GM21390 (cell line): ENCODE data around the gene RPSA.
"Not testable (repeated sequence)": the region's sequence is repeated elsewhere in the genome, so short reads cannot be mapped to it uniquely, and the experiment has no call there.

Experiments used
- ATAC-seq: cut with Tn5 transposase; IDR thresholded peaks from one replicate; pipeline ENCODE4 v1.9.1; 2021; ENCODE audit not compliant: unreplicated experiment

Gene RPSA

GRCh38 chr3:39406368-39407258, at the start of gene RPSA:
RPSA (plus strand) TSS chr3:39406720; CDS start chr3:39407654, 934 bp downstream.
- ATAC-seq: peak; percentile 93

DNA sequence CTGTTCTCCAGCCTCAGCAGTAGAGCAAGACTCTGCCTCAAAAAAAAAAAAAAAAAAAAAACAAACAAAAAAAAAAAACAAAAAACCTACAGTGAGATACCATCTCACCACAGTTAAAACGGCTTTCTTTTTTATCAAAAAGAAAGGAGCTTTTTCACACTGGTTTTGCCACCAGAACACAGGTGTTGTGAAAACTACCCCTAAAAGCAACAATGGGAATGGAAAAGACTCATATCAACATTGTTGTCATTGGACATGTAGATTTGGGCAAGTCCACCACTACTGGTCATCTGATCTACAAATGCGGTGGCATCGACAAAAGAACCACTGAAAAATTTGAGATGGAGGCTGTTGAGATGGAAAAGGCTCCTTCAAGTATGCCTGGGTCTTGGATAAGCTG, 48.2 kb upstream of the RPSA start:
- no peak for ATAC-seq

GRCh38 chr3:39361252-39361927, 45.1 kb upstream of the RPSA start:
- no peak for ATAC-seq

DNA sequence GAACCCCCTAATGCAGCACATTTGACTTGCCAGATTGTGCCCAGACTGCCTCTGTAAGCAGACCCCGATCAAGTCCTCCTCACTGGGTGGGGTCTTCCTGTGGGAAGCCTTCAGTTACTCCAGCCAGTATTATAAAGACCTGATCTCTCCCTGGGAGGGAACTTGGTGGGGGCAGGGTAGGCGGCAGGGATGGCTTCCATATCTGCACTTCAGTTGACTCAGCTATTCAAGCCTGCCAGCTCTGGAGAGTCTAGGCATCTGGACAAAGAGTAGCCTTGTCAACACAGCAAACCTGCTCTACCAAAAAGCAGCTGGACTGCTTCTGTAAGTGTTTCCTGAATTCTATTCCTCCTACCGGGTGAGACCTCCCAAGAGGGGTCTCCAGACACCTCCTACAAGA, 44.3 kb upstream of the RPSA start:
- ATAC-seq: no peak

GRCh38 chr3:39362812-39363211, 43.7 kb upstream of the RPSA start:
- ATAC-seq: no peak

- ATAC-seq: not testable (repeated sequence)
These were observed 36.1 kb upstream of the RPSA start for GRCh38 chr3:39370450-39370849.

GRCh38 chr3:39372833-39373232, 33.7 kb upstream of the RPSA start:
- ATAC-seq: no peak

- ATAC-seq: no peak
These were observed 29.4 kb upstream of the RPSA start for GRCh38 chr3:39376959-39377634.

GRCh38 chr3:39378088-39378487, 28.4 kb upstream of the RPSA start:
- ATAC-seq: peak; percentile 73

DNA sequence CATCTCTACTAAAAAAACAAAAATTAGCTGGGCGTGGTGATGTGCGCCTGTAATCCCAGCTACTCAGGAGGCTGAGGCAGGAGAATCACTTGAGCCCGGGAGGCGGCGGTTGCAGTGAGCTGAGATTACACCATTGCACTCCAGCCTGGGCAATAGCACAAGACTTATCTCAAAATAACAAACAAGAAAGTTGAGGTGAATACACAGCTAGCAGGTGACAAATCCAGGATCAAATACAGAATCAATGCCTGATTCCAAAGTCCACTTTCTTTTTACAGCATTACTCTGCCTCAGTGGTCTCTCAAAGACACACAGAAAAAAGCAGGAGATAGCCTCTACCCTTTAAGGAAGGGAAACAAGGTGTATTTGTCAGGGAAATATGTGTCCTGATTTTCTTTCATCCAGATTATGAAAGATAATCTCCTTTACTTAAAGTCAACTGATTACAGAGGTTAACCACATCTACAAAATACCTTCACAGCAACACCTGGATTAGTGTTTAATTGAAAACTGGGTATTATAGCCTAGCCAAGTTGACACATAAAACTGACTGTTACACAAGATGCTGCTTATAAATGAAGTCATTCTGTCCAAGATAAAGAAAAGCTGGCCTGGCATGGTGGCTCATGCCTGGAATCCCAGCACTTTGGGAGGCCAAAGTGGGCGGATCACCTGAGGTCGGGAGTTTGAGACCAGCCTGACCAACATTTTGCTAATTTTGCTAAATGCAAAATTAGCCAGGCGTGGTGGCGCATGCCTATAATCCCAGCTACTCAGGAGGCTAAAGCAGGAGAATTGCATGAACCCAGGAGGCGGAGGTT, 27.4 kb upstream of the RPSA start:
- no peak for ATAC-seq

DNA sequence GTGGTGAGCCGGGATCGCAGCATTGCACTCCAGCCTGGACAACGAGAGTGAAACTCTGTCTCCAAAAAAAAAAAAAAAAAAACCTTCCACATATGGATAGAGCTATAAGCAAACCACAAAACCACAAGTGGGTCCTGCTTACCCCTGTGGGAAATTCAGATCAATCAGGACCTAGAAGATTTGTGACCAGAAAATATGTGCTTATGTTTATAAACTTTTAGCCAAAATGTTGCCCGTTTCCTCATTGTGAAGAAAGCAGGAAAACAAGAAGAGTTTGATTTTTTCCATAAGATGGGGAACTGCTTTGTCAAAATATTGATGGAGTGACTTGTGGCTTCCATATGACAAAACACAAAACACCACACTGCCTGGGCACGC, 26.8 kb upstream of the RPSA start:
- no peak for ATAC-seq

- ATAC-seq: no peak
These were observed 25.1 kb upstream of the RPSA start for GRCh38 chr3:39381432-39381831.

GRCh38 chr3:39383045-39383880, 23.3 kb upstream of the RPSA start, which contains the start of gene SLC25A38:
SLC25A38 (plus strand) TSS chr3:39383370; CDS start chr3:39383725, 355 bp downstream.
- ATAC-seq: peak; percentile 70

- ATAC-seq: peak; percentile 76
These were observed 22.4 kb upstream of the RPSA start for GRCh38 chr3:39383881-39384664.

DNA sequence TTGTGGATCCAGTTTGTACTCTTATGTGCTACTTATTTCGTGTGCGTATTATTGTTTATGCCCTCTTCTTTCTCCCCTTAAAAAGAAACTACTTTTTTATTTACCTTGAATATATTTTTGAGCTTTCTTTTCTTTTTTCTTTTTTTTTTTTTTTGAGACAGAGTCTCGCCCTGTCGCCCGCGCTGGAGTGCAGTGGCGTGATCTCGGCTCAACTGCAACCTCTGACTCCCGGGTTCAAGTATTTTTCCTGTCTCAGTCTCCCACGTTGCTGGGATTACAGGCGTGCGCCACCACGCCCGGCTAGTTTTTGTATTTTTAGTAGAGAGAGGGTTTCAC, 21.9 kb upstream of the RPSA start:
- no peak for ATAC-seq

DNA sequence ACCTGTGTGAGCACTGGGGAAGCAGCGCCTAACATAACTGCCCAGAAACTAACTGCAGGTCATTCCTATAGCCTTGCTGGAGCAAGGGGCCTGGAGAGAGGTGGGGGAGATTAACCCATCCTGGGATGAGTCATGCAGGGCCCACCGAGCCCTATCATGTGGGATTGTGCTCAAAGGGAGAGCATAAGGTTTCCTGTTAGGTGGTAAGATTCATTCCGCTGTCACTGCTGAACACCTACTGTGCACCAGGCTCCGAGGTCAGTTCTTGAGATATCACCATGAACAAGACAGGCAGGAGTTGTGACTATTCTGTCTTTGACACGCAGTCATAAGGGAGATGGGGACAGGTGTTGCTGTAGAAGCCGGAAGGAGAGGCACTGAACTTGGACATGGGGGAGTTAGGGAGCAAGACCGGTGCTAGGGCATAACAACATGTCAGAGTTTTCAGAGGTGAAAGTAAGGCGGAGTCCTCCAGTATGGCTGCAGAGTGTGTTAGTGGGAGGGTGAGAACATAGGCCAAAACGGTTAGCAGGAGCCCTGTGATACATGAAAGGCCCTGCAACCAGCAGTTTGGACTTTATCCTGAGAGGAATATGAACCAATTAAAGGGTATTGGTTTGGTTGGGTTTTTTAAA, 20.9 kb upstream of the RPSA start:
- ATAC-seq: no peak

GRCh38 chr3:39386318-39386717, 20.2 kb upstream of the RPSA start:
- ATAC-seq: no peak

GRCh38 chr3:39387411-39387975, 19.0 kb upstream of the RPSA start:
- no peak for ATAC-seq
